ENCODE data around the gene SLC38A8.

DNA sequence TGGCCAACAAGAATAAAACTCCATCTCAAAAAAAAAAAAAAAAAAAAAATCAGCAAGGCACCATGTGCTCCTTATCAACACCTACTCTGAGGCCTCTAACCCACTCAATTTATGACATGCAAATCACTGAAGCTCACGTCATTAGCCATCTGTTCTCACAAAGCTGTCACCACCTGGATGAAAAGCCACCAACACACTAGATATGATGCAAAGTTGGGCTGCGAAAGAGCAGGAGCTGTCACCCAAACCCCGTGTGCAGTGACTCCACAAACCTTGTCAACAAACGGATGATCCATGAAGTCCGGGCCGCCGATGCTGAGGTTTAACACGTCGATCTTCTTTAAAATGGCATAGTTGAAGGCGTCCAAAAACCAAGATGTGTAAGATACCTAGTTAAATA, 48.9 kb upstream of the SLC38A8 start:
- TF ChIP-seq, protein P1, sequence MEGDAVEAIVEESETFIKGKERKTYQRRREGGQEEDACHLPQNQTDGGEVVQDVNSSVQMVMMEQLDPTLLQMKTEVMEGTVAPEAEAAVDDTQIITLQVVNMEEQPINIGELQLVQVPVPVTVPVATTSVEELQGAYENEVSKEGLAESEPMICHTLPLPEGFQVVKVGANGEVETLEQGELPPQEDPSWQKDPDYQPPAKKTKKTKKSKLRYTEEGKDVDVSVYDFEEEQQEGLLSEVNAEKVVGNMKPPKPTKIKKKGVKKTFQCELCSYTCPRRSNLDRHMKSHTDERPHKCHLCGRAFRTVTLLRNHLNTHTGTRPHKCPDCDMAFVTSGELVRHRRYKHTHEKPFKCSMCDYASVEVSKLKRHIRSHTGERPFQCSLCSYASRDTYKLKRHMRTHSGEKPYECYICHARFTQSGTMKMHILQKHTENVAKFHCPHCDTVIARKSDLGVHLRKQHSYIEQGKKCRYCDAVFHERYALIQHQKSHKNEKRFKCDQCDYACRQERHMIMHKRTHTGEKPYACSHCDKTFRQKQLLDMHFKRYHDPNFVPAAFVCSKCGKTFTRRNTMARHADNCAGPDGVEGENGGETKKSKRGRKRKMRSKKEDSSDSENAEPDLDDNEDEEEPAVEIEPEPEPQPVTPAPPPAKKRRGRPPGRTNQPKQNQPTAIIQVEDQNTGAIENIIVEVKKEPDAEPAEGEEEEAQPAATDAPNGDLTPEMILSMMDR (IDR thresholded peaks at IDR 0.05) = no peak
- no peak for TF ChIP-seq POLR2A (IDR thresholded peaks at IDR 0.05)

Data from thyroid gland (tissue), 4 donors.